Kidney (tissue), 14 donors: Measurements from ENCODE around the gene HMGXB3. TPM values are rescaled to one million over a fixed set of nuclear protein-coding genes. Genes with fewer than 3 reads are reported as not detected.

Experiments
- DNase-seq, 5 donors: peaks; one replicate each; pipeline ENCODE4 v3.0.0-alpha.2; 2013 to 2020
- FAIRE-seq: peaks from 2 replicates; lab custom pipeline; 2012; peaks lifted over from hg19 to GRCh38; lab: Jason Lieb, UNC
- H3K27ac ChIP-seq, 2 donors: one replicate each; pipeline ENCODE4 v1.7.0; 2013; ENCODE audit warnings: low read depth in 2 of 2, low read length in 2 of 2, inconsistent platforms in 1 of 2
- H3K27me3 ChIP-seq: one replicate; pipeline ENCODE4 v1.7.1; 2013; ENCODE audit warnings: low read length, inconsistent platforms; ENCODE audit not compliant: control insufficient read depth, insufficient read depth
- H3K36me3 ChIP-seq, 3 donors: one replicate each; pipeline versions ENCODE4 v1.7.0 to v1.7.1; 2013; ENCODE audit warnings: low read length in 3 of 3, control low read depth in 1 of 3, inconsistent platforms in 1 of 3; ENCODE audit not compliant: insufficient read depth in 3 of 3, control insufficient read depth in 2 of 3
- H3K4me1 ChIP-seq, 3 donors: one replicate each; pipeline versions ENCODE4 v1.7.0 to v1.7.1; 2013; ENCODE audit warnings: low read length in 3 of 3, inconsistent platforms in 1 of 3, low read depth in 1 of 3; ENCODE audit not compliant: control insufficient read depth in 2 of 3, insufficient read depth in 2 of 3
- H3K4me3 ChIP-seq, 3 donors: one replicate each; pipeline versions ENCODE4 v1.7.0 to v1.8.1; 2013; ENCODE audit warnings: low read length in 3 of 3, control low read depth in 1 of 3, inconsistent platforms in 1 of 3
- H3K9ac ChIP-seq, 3 donors: one replicate each; pipeline versions ENCODE4 v1.7.0 to v1.7.1; 2013; ENCODE audit warnings: low read length in 3 of 3, control low read depth in 1 of 3, inconsistent platforms in 1 of 3
- H3K9me3 ChIP-seq, 3 donors: one replicate each; pipeline versions ENCODE4 v1.7.0 to v1.7.1; 2013; ENCODE audit warnings: low read length in 3 of 3, control low read depth in 1 of 3, inconsistent platforms in 1 of 3; ENCODE audit not compliant: control insufficient read depth in 2 of 3, insufficient read depth in 1 of 3
- intact Hi-C: fragments of 100-400 bp; cut with DNase I; formaldehyde crosslinking; loops from one replicate; pipeline ENCODE4 v1.11.1; 2022
- polyA plus RNA-seq: library from polyadenylated mRNA; stranded (reverse); fragments of 350-450 nt; fragmentation: Illumina TruSeq; extraction: RNeasy Lipid Tissue Mini Kit (QIAGEN cat#74804); gene quantifications from one replicate; pipeline ENCODE4 v1.2.3, GENCODE V29; 2014; ENCODE audit warnings: low read depth, low replicate concordance; ENCODE audit not compliant: insufficient read depth
- total RNA-seq: library from RNA; stranded (reverse); fragmentation: NEBNext Ultra II Directional; extraction: Animal tissue kit (Norgen Biotek cat#: 25700); gene quantifications from one replicate; pipeline ENCODE4 v1.2.1, GENCODE V29; 2021
- TF ChIP-seq, protein P1 (sequence below): IDR thresholded peaks from 3 replicates; pipeline ENCODE4 v1.5.1; 2012; ENCODE audit warnings: mild to moderate bottlenecking, moderate library complexity, borderline replicate concordance; ENCODE audit not compliant: insufficient read depth; ENCODE audit errors: extremely low read depth
- donor health status: control.
- donor health status: control.
- donor health status: control.
- donor health status: control.
- donor health status: control.
- donor health status: DM: yes; HTN: yes; CAD: no.
- donor health status: Normal renal cell carcinoma (clear cell type).

The HMGXB3 gene
- total and polyA plus RNA-seq, 2 donors from 2014 or later: 9.5 to 29.3 TPM

DNA sequence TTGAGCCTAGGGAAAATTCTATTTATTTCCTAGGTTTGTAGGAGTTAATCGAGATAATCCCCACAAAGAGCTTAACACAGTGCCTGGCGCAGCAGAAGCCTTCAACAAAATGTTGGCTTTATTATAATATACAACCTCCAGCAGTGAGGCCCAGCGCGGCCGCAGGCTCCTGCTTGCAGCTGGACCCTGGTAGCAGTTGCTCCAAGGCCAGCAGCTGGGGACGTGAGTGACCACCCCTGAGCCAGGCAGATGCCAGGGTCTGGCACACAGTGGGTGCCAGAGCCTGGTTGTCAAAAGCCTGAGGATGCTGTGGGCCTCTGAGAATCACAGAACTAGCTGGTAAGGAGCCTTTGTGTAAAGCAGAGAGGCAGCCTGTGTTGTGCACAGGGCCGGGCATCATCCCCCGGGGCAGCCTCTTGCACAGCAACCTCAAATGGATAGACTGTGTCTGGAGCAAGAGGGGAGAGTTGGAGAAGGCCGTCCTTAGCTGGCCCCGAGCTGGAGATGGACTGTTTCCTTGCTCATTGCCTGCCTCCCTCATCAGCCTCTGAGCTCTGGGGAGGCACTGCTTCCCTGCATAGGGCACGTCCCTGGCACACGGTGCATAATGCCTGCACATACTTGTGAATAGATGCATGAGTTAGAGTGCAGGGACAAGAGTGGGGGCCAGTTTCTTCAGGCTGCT lies 68.6 kb downstream of the HMGXB3 start:
- H3K27me3 ChIP-seq: no peaks in the 10 kb centered on the region
- H3K9me3 ChIP-seq: no peaks in the 10 kb centered on the region
- intact Hi-C loops: no loop called here
- no peak overlapping the region for H3K27ac ChIP-seq
- TF ChIP-seq, protein P1, sequence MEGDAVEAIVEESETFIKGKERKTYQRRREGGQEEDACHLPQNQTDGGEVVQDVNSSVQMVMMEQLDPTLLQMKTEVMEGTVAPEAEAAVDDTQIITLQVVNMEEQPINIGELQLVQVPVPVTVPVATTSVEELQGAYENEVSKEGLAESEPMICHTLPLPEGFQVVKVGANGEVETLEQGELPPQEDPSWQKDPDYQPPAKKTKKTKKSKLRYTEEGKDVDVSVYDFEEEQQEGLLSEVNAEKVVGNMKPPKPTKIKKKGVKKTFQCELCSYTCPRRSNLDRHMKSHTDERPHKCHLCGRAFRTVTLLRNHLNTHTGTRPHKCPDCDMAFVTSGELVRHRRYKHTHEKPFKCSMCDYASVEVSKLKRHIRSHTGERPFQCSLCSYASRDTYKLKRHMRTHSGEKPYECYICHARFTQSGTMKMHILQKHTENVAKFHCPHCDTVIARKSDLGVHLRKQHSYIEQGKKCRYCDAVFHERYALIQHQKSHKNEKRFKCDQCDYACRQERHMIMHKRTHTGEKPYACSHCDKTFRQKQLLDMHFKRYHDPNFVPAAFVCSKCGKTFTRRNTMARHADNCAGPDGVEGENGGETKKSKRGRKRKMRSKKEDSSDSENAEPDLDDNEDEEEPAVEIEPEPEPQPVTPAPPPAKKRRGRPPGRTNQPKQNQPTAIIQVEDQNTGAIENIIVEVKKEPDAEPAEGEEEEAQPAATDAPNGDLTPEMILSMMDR: no peak
- no peak overlapping the region for H3K9ac ChIP-seq
- no peaks in the 10 kb centered on the region for H3K36me3 ChIP-seq
- no peak for DNase-seq
- peaks cover 0 to 2% (median 0%) of the 10 kb centered on the region in 3 donors for H3K4me1 ChIP-seq
- no peak for FAIRE-seq
- no peak overlapping the region for H3K4me3 ChIP-seq

DNA sequence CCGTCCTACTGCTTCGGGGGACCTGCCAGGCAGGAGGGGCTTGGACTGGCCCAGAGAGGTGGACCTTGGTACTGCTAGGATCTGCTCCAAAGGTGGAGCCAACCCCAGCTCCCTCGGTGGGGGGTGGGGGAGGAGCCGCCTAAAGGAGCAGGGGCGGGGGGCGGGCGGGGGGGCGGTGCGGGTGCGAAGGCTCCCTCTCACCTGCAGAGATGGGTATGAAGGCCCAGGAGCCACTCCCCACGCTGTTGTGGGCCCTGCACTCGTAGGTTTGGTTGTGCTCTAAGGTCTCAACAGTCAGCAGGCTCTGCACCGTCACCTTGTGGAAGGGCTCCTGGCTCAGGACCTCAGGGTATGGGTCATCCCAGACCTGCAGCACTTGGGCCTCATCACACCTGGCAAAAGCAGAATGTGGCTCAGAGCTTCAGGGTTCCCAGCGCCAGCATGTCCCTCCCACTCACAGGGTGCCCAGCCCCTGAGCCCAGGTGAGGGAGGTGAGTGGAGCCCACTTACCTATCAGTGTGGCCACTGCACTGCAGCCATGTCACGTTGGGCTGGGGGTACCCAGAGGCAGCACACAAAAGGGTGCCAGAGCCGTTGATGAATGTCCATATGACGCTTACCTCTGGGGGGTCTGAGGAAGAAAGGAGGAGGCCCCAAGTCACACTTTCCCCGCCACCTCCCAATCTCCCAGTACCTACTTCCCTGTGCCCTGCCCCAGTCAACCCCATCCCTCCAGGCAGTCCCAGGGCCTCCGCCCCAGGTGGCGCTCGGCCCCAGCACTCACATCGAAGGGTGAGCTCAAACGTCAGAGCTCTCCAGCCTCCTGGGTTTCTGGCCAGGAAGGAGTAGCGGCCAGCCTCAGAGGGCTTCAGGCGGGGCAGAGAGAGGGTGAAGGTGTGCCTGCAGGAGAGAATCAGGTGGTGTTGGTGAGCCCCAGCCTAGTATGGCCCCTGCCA lies 69.4 kb downstream of the HMGXB3 start:
- peak in 1 of 5 donors; percentile 20 for DNase-seq

DNA sequence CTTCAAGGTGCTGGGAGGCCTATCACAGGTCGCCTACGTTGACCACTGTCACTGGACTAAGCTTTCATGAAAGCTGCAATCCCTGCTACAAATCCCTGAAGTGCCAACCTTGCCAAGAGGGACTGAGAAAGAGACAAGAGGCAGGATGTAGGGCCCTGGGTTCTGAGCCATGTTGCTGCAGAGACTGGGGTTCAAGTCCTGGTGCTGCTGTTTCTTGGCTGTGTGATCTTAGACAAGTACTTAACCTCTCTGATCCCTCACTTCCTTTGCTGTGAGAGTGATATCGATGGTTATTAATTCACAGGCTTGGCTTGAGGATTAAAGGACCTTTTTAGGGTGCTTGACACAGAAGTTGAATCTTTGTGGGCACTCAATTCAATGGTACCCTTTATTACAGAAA lies 70.3 kb downstream of the HMGXB3 start:
- Histone ChIP-seq H3K9ac (no peak overlapping the region), H3K27ac (no peak overlapping the region), H3K27me3 (no peaks in the 10 kb centered on the region), H3K36me3 (no peaks in the 10 kb centered on the region), H3K4me3 (no peak overlapping the region), H3K4me1 (peaks cover 0 to 2% (median 0%) of the 10 kb centered on the region in 3 donors), H3K9me3 (no peaks in the 10 kb centered on the region)
- TF ChIP-seq, protein P1: no peak
- no peak for FAIRE-seq
- DNase-seq: no peak
- intact Hi-C loops: no loop called here

More for the DNA sequence above, 69.4 kb downstream of the HMGXB3 start:
- no peaks in the 10 kb centered on the region for H3K9me3 ChIP-seq
- FAIRE-seq: no peak
- H3K27me3 ChIP-seq: no peaks in the 10 kb centered on the region
- peaks cover 0 to 2% (median 0%) of the 10 kb centered on the region in 3 donors for H3K4me1 ChIP-seq
- no peak overlapping the region for H3K27ac ChIP-seq
- H3K4me3 ChIP-seq: no peak overlapping the region
- H3K36me3 ChIP-seq: no peaks in the 10 kb centered on the region
- no peak overlapping the region for H3K9ac ChIP-seq
- TF ChIP-seq, protein P1: no peak
- intact Hi-C loops: no loop called here
